ENCODE measurements around the gene CHST11.

The CHST11 gene

DNA sequence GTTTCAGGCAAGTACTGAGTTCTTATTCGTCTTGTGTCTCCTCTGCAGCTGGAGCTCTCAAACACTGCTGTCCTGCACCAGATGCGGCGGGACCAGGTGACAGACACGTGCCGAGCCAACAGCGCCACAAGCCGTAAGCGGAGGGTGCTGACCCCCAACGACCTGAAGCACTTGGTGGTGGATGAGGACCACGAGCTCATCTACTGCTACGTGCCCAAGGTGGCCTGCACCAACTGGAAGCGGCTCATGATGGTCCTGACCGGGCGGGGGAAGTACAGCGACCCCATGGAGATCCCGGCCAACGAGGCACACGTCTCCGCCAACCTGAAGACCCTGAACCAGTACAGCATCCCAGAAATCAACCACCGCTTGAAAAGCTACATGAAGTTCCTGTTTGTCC, 300.2 kb downstream of the CHST11 start:
- H3K9ac ChIP-seq (ENCODE audit: low read length), result no peak overlapping the region
- H3K36me3 ChIP-seq (ENCODE audit: control insufficient read depth, insufficient read depth, low read length), result no peaks in the 10 kb centered on the region
- no peaks in the 10 kb centered on the region for H3K4me1 ChIP-seq (ENCODE audit: control insufficient read depth, insufficient read depth, low read length)
- H3K9me3 ChIP-seq (ENCODE audit: control insufficient read depth, low read length), result no peaks in the 10 kb centered on the region
- H3K4me3 ChIP-seq (ENCODE audit: low read length), result no peak overlapping the region
- H3K27me3 ChIP-seq (ENCODE audit: control insufficient read depth, insufficient read depth, low read length), result no peaks in the 10 kb centered on the region

DNA sequence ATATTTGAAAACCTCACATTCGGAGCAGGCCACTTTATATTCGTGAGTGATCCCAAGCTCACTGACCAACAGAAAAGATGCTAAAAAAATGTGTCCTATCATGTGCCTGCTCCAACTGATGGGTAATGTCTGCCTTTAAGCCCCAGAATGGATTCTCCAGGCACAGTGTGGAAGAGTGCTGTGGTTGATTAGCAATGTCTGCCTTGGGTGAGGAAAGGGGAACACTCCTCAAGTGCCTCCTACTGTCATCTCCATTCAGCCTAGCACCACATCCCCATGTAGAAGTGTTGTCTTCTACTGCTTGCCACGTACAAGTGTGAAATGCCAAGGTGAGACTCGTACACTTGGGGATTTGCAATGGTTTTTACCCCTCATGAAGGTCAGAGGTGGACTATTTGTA, 302.0 kb downstream of the CHST11 start:
- no peak overlapping the region for H3K9ac ChIP-seq (ENCODE audit: low read length)
- H3K4me3 ChIP-seq (ENCODE audit: low read length), result no peak overlapping the region
- H3K9me3 ChIP-seq (ENCODE audit: control insufficient read depth, low read length), result no peaks in the 10 kb centered on the region
- no peaks in the 10 kb centered on the region for H3K27me3 ChIP-seq (ENCODE audit: control insufficient read depth, insufficient read depth, low read length)
- no peaks in the 10 kb centered on the region for H3K36me3 ChIP-seq (ENCODE audit: control insufficient read depth, insufficient read depth, low read length)
- no peaks in the 10 kb centered on the region for H3K4me1 ChIP-seq (ENCODE audit: control insufficient read depth, insufficient read depth, low read length)

DNA sequence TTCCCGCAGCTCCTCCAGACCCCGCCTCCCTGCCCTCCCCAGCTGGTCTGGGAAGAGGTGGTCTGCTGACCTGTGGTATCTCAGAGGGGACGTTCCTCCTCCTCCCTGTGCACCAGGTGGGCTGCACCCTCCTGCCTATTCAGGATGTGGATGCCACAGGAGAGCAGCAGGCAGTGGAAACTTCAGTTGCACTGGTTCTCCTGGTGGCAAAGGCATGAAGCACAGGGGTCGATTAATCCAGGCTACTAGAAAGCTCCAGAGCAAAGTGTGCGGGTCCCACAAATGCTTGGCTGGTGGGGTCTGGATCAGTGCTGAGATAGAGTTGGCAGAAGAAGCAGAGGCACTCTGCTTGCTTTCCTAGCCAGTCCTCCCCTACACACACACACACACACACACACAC, 304.3 kb downstream of the CHST11 start:
- no peaks in the 10 kb centered on the region for H3K4me1 ChIP-seq (ENCODE audit: control insufficient read depth, insufficient read depth, low read length)
- no peaks in the 10 kb centered on the region for H3K27me3 ChIP-seq (ENCODE audit: control insufficient read depth, insufficient read depth, low read length)
- H3K4me3 ChIP-seq (ENCODE audit: low read length), result no peak overlapping the region
- H3K9me3 ChIP-seq (ENCODE audit: control insufficient read depth, low read length), result no peaks in the 10 kb centered on the region
- H3K36me3 ChIP-seq (ENCODE audit: control insufficient read depth, insufficient read depth, low read length), result no peaks in the 10 kb centered on the region
- H3K9ac ChIP-seq (ENCODE audit: low read length), result no peak overlapping the region

- Histone ChIP-seq H3K27me3 (ENCODE audit: control insufficient read depth, insufficient read depth, low read length) (no peaks in the 10 kb centered on the region), H3K9ac (ENCODE audit: low read length) (no peak overlapping the region), H3K36me3 (ENCODE audit: control insufficient read depth, insufficient read depth, low read length) (no peaks in the 10 kb centered on the region), H3K4me1 (ENCODE audit: control insufficient read depth, insufficient read depth, low read length) (no peaks in the 10 kb centered on the region), H3K4me3 (ENCODE audit: low read length) (no peak overlapping the region), H3K9me3 (ENCODE audit: control insufficient read depth, low read length) (no peaks in the 10 kb centered on the region)
These were observed 304.9 kb downstream of the CHST11 start for GRCh38 chr12:104761611-104762010.

- Histone ChIP-seq H3K27me3 (ENCODE audit: control insufficient read depth, insufficient read depth, low read length) (no peaks in the 10 kb centered on the region), H3K4me3 (ENCODE audit: low read length) (no peak overlapping the region), H3K9ac (ENCODE audit: low read length) (no peak overlapping the region), H3K36me3 (ENCODE audit: control insufficient read depth, insufficient read depth, low read length) (no peaks in the 10 kb centered on the region), H3K9me3 (ENCODE audit: control insufficient read depth, low read length) (no peaks in the 10 kb centered on the region), H3K4me1 (ENCODE audit: control insufficient read depth, insufficient read depth, low read length) (no peaks in the 10 kb centered on the region)
These were observed 306.5 kb downstream of the CHST11 start for GRCh38 chr12:104763168-104763805.

DNA sequence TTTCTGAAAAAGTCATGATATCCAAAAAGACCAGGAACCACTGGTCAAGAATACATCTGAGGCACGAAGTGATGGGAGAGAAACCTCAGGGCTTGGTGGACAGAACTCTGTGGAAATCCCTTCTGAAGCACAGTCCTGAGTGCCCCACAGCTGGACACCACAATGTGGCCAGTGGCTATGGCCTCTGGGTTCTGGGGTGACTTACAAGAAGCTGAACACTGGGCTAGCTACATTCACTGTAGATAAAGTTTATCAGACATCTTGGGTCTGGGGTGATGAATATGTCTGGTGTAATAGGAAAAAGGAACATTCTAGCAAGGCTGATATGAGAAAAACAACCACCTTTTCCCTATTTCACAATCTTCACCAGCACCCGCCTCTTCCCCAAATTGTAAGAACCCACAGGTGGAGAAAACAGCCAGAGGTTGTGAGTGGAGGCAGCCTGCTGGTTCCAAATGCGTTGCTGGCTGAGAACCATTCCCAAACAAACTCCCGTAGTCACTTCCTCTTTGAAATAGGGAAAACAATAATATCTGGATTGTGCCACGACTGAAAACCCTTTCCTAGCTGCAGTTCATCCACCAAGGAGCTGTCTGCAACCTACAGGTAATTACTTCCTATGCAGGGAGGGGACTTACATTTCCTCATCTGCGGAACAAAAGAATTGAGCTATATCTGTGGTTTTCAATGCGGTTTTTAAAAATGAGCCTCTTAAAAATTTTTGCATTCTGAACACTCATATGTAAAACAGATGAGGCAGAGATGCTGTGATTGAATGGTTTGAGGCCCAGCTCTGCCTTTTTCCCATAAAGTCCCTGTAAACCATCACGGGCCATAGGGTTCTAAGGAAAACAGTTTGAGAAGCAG, 307.7 kb downstream of the CHST11 start:
- Histone ChIP-seq H3K4me1 (ENCODE audit: control insufficient read depth, insufficient read depth, low read length) (no peaks in the 10 kb centered on the region), H3K36me3 (ENCODE audit: control insufficient read depth, insufficient read depth, low read length) (no peaks in the 10 kb centered on the region), H3K9ac (ENCODE audit: low read length) (no peak overlapping the region), H3K9me3 (ENCODE audit: control insufficient read depth, low read length) (no peaks in the 10 kb centered on the region), H3K4me3 (ENCODE audit: low read length) (no peak overlapping the region), H3K27me3 (ENCODE audit: control insufficient read depth, insufficient read depth, low read length) (no peaks in the 10 kb centered on the region)

GRCh38 chr12:104767261-104767660, 310.5 kb downstream of the CHST11 start:
- no peaks in the 10 kb centered on the region for H3K9me3 ChIP-seq (ENCODE audit: control insufficient read depth, low read length)
- no peak overlapping the region for H3K4me3 ChIP-seq (ENCODE audit: low read length)
- H3K36me3 ChIP-seq (ENCODE audit: control insufficient read depth, insufficient read depth, low read length), result no peaks in the 10 kb centered on the region
- H3K27me3 ChIP-seq (ENCODE audit: control insufficient read depth, insufficient read depth, low read length), result no peaks in the 10 kb centered on the region
- H3K9ac ChIP-seq (ENCODE audit: low read length), result no peak overlapping the region
- no peaks in the 10 kb centered on the region for H3K4me1 ChIP-seq (ENCODE audit: control insufficient read depth, insufficient read depth, low read length)

DNA sequence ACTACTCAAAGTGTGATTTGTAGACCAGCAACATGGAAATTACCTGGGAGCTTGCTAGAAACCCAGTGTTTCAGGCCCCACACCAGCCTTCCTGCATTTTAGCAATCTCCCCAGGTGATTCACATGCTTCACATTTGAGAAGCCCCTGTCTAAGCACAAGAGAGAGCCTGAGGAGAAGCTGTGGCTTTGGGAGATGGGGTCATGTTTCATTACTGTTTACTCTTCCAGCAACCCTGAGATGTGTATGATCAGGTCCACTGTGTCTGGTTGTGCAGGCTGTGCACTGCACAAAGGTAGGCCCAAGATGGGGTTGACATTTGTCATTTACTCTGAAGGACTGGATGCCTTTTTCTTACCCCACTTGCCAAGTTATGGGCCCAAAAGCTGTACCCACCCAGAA, 311.3 kb downstream of the CHST11 start:
- H3K36me3 ChIP-seq (ENCODE audit: control insufficient read depth, insufficient read depth, low read length), result no peaks in the 10 kb centered on the region
- H3K4me1 ChIP-seq (ENCODE audit: control insufficient read depth, insufficient read depth, low read length), result no peaks in the 10 kb centered on the region
- no peak overlapping the region for H3K4me3 ChIP-seq (ENCODE audit: low read length)
- no peaks in the 10 kb centered on the region for H3K9me3 ChIP-seq (ENCODE audit: control insufficient read depth, low read length)
- H3K9ac ChIP-seq (ENCODE audit: low read length), result no peak overlapping the region
- no peaks in the 10 kb centered on the region for H3K27me3 ChIP-seq (ENCODE audit: control insufficient read depth, insufficient read depth, low read length)

DNA sequence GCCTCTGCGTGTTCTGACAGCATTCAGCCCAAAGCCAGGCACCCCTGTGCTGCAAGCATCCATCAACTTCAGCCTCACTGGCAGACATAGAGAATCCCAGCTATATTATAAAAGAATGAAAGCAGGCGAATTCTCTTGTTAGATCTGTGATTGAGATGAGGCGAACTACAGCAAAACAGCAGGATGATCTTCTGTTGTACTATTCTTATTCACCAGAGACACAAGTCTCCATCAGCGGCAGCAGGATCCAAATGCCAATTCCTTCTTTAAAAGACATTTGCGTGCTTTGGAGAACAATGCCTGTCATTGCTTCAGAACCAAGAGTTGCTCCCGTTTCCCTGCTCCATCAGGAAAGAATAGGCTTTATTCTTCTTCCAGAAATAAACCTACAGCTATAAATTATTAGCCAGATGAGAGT, 312.4 kb downstream of the CHST11 start:
- Histone ChIP-seq H3K36me3 (ENCODE audit: control insufficient read depth, insufficient read depth, low read length) (no peaks in the 10 kb centered on the region), H3K9ac (ENCODE audit: low read length) (no peak overlapping the region), H3K4me3 (ENCODE audit: low read length) (no peak overlapping the region), H3K4me1 (ENCODE audit: control insufficient read depth, insufficient read depth, low read length) (no peaks in the 10 kb centered on the region), H3K9me3 (ENCODE audit: control insufficient read depth, low read length) (no peaks in the 10 kb centered on the region), H3K27me3 (ENCODE audit: control insufficient read depth, insufficient read depth, low read length) (no peaks in the 10 kb centered on the region)

DNA sequence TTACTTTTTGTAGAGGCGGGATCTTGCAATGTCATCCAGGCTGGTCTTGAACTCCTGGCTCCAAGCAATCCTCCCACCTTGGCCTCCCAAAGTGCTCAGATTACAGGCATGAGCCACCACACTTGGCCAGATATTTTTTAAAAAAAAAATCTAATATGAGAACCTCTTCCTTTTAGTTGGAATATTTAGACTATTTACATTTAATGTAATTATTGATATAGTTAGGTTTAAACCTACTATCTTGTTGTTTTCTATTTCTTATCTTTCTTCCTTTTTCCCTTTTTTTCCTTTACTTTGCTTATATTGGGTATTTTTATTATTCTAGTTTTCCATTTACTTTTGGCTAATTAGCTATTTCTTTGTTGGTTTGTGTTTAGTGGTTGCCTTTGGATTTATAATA, 315.6 kb downstream of the CHST11 start:
- Histone ChIP-seq H3K9ac (ENCODE audit: low read length) (no peak overlapping the region), H3K36me3 (ENCODE audit: control insufficient read depth, insufficient read depth, low read length) (no peaks in the 10 kb centered on the region), H3K9me3 (ENCODE audit: control insufficient read depth, low read length) (no peaks in the 10 kb centered on the region), H3K4me1 (ENCODE audit: control insufficient read depth, insufficient read depth, low read length) (no peaks in the 10 kb centered on the region), H3K4me3 (ENCODE audit: low read length) (no peak overlapping the region), H3K27me3 (ENCODE audit: control insufficient read depth, insufficient read depth, low read length) (no peaks in the 10 kb centered on the region)

DNA sequence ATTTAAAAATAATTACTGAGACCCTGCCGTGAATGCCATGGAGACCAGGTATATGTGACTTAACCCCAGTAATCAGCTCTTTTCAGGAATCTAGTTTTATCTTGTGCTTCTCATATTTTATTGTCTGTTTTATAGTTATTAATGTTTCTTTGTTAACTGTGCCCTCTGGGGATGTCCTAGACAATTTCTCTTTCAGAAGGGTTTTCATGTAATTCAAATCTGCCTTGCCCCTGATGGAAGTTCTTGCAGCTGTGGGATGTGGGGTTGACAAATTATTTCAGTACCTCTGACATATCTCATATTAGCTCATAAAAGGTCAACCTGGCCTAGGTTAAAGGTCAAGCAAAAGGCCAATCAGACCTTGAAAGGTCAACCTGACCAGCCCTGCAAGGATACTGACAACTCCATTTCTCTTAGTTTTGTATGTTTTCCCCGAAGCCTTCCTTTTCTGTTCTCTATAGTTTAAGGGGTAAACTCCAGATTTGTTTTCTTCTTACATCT, 319.0 kb downstream of the CHST11 start:
- no peak overlapping the region for H3K4me3 ChIP-seq (ENCODE audit: low read length)

DNA sequence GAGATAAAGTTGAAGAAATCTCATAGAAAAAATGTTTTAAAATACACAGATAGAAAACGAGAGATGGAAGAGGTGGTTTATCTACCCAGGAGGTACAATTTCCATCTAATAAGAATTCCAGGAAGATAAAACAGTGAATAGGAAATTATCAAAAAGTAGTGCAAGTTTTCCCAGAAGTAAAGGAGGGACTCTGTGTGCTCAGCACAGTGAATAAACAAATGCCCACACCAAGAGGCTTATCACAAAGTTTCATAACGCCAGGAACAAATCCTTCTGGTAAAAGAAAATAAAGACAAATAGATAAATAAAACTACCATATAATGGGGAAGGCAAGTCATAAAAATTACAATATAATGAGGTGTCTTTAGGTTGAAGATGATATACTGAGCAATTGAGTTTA, 322.4 kb downstream of the CHST11 start:
- Histone ChIP-seq H3K36me3 (ENCODE audit: control insufficient read depth, insufficient read depth, low read length) (no peaks in the 10 kb centered on the region), H3K9ac (ENCODE audit: low read length) (no peak overlapping the region), H3K27me3 (ENCODE audit: control insufficient read depth, insufficient read depth, low read length) (no peaks in the 10 kb centered on the region), H3K4me1 (ENCODE audit: control insufficient read depth, insufficient read depth, low read length) (no peaks in the 10 kb centered on the region), H3K9me3 (ENCODE audit: control insufficient read depth, low read length) (no peaks in the 10 kb centered on the region), H3K4me3 (ENCODE audit: low read length) (no peak overlapping the region)

More for the DNA sequence above, 319.0 kb downstream of the CHST11 start:
- Histone ChIP-seq H3K9me3 (ENCODE audit: control insufficient read depth, low read length) (no peaks in the 10 kb centered on the region), H3K36me3 (ENCODE audit: control insufficient read depth, insufficient read depth, low read length) (no peaks in the 10 kb centered on the region), H3K4me1 (ENCODE audit: control insufficient read depth, insufficient read depth, low read length) (no peaks in the 10 kb centered on the region), H3K27me3 (ENCODE audit: control insufficient read depth, insufficient read depth, low read length) (no peaks in the 10 kb centered on the region), H3K9ac (ENCODE audit: low read length) (no peak overlapping the region)
